HepG2 (cell line): Measurements from ENCODE around the gene CEP78. TPM values are rescaled to one million over a fixed set of nuclear protein-coding genes. Genes with fewer than 3 reads are reported as not detected.

Experiments
- CBFB ChIP-seq: sonication (generic); formaldehyde crosslinking; IDR thresholded peaks from 2 replicates; pipeline ENCODE4 v1.4.0; 2020; ENCODE audit warnings: missing genetic modification reagents
- GABPB1 ChIP-seq: IDR thresholded peaks from 2 replicates; pipeline ENCODE4 v1.6.1; 2016; ENCODE audit warnings: mild to moderate bottlenecking, missing genetic modification reagents, moderate library complexity, missing compliant biosample characterization
- ISL2 ChIP-seq: sonication (generic); formaldehyde crosslinking; IDR thresholded peaks from 2 replicates; pipeline ENCODE4 v1.5.0; 2020; ENCODE audit warnings: missing genetic modification reagents
- MED13 ChIP-seq: sonication (generic); formaldehyde crosslinking; IDR thresholded peaks from 2 replicates; pipeline ENCODE4 v1.5.0; 2020; ENCODE audit warnings: missing genetic modification reagents
- MED8 ChIP-seq: sonication (generic); formaldehyde crosslinking; IDR thresholded peaks from 2 replicates; pipeline ENCODE4 v1.8.1; 2023; ENCODE audit warnings: mild to moderate bottlenecking, missing genetic modification reagents; ENCODE audit not compliant: insufficient replicate concordance
- NFYB ChIP-seq: sonication (generic); formaldehyde crosslinking; IDR thresholded peaks from 2 replicates; pipeline ENCODE4 v1.4.0; 2020; ENCODE audit warnings: missing genetic modification reagents
- SALL2 ChIP-seq: sonication (generic); formaldehyde crosslinking; IDR thresholded peaks from 2 replicates; pipeline ENCODE4 v1.8.1; 2023; ENCODE audit warnings: mild to moderate bottlenecking, missing genetic modification reagents, inconsistent platforms
- SRSF1 ChIP-seq: fragments of 200-400 bp; formaldehyde crosslinking; optimal IDR thresholded peaks from 2 replicates; pipeline ENCODE3; 2017; ENCODE audit warnings: mild to moderate bottlenecking, low read depth, low read length, moderate library complexity
- SRSF4 ChIP-seq: fragments of 200-400 bp; formaldehyde crosslinking; IDR thresholded peaks from one replicate; pipeline ENCODE4 v1.6.1; 2018; ENCODE audit warnings: mild to moderate bottlenecking, low read depth, low read length, moderate library complexity; ENCODE audit not compliant: poor library complexity, severe bottlenecking
- ZNF234 ChIP-seq: sonication (generic); formaldehyde crosslinking; conservative IDR thresholded peaks from 2 replicates; pipeline ENCODE4 v1.5.1; 2020; ENCODE audit warnings: mild to moderate bottlenecking, missing genetic modification reagents
- ZNF333 ChIP-seq: sonication (generic); formaldehyde crosslinking; IDR thresholded peaks from 2 replicates; pipeline ENCODE4 v1.4.0; 2020; ENCODE audit warnings: mild to moderate bottlenecking, missing genetic modification reagents, borderline replicate concordance
- ZNF501 ChIP-seq: sonication (generic); formaldehyde crosslinking; IDR thresholded peaks from 2 replicates; pipeline ENCODE4 v1.5.1; 2020; ENCODE audit warnings: mild to moderate bottlenecking, moderate library complexity, missing genetic modification reagents
- ZNF572 ChIP-seq: sonication (generic); formaldehyde crosslinking; IDR thresholded peaks from 2 replicates; pipeline ENCODE4 v1.5.1; 2020; ENCODE audit warnings: mild to moderate bottlenecking, missing genetic modification reagents
- ZNF580 ChIP-seq: IDR thresholded peaks from 2 replicates; pipeline ENCODE4 v1.6.1; 2016; ENCODE audit warnings: low read depth, borderline replicate concordance
- ZNF747 ChIP-seq: sonication (generic); formaldehyde crosslinking; IDR thresholded peaks from 2 replicates; pipeline ENCODE4 v1.8.1; 2023; ENCODE audit warnings: missing genetic modification reagents, mild to moderate bottlenecking, borderline replicate concordance
- ZNF788 ChIP-seq: sonication (generic); formaldehyde crosslinking; IDR thresholded peaks from 2 replicates; pipeline ENCODE4 v1.5.0; 2020; ENCODE audit warnings: mild to moderate bottlenecking, missing genetic modification reagents, borderline replicate concordance
- ZSCAN29 ChIP-seq: sonication (generic); formaldehyde crosslinking; conservative IDR thresholded peaks from 2 replicates; pipeline ENCODE4 v1.4.0; 2020; ENCODE audit warnings: mild to moderate bottlenecking, missing genetic modification reagents
- polyA plus RNA-seq, 8 experiments: library from polyadenylated mRNA; depleted of rRNA in 3 of 8; stranded (reverse) in 7 of 8; unstranded in 1 of 8; fragments of >200 nt; fragmentation: Illumina TruSeq in 4 of 8; extraction: Trizol in 4 of 8; gene quantifications; 2 replicates each; pipeline versions ENCODE4 v1.2.1 to v1.2.3, GENCODE V29; 2011 to 2016; ENCODE audit warnings: low read depth in 4 of 8, missing spikeins in 1 of 8, mixed read lengths in 1 of 8; ENCODE audit not compliant: insufficient read depth in 1 of 8
- total RNA-seq, 5 experiments: library from RNA; depleted of rRNA; stranded (reverse); fragments of >200 nt; fragmentation: Illumina TruSeq; extraction: Trizol; gene quantifications; 2 replicates each; pipeline ENCODE4 v1.2.3, GENCODE V29; 2016; ENCODE audit warnings: low read depth in 1 of 5
- TF ChIP-seq, protein P1 (sequence below): sonication (generic); formaldehyde crosslinking; IDR thresholded peaks from 2 replicates; pipeline ENCODE4 v1.5.1; 2020; ENCODE audit warnings: missing genetic modification reagents, mild to moderate bottlenecking, borderline replicate concordance
- TF ChIP-seq, protein P2 (sequence below): sonication (generic); formaldehyde crosslinking; IDR thresholded peaks from 2 replicates; pipeline ENCODE4 v1.8.1; 2023; ENCODE audit warnings: missing genetic modification reagents, inconsistent platforms, borderline replicate concordance
- TF ChIP-seq, protein P3 (sequence below): sonication (generic); formaldehyde crosslinking; IDR thresholded peaks from 2 replicates; pipeline ENCODE4 v1.4.0; 2020; ENCODE audit warnings: missing genetic modification reagents

The CEP78 gene
- total and polyA plus RNA-seq, 2 of the 13 experiments (the other 11 are each of a cell fraction or from before 2014, with no cell fraction given) = 5.1 to 30.8 TPM

DNA sequence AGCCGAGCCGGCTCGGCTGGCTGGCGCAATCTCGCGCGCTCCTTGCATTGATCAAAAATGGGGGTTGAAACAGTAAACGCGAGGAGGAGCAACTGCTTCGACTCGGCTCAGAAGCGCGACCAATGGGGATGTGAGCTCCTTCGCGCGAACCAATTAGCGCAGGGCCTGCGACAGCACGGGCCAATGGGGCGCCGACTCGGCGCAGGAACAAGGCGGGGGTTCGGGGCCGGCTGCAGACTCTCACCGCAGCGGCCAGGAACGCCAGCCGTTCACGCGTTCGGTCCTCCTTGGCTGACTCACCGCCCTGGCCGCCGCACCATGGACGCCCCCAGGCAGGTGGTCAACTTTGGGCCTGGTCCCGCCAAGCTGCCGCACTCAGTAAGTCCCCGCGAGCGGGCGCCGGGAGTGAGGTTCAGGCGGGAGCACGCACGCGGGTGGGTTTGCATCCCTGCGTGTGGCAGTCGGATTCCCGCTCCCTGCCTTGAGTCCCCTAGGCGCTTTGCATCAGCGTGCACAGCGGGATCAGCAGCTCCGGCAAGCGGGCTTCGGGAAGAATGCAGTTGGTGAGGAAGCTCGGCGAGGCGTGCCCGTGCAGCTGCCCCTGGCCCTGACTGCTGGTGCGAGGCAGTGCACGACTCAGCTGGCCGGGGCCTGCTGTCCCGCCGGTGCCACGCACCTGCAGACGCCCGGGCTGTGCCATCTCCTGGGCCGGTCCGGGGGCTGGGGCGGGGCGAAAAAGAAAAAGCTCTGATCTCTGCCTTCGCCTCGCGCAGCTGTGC, 61.2 kb downstream of the CEP78 start, which contains the start of gene PSAT1 (continued):
- TF ChIP-seq SALL2 (CRISPR knock-in tag) = peak; percentile 87; the same call in 1 of the 2 replicates
- no peak for TF ChIP-seq ZNF333
- TF ChIP-seq ZNF501 (CRISPR knock-in tag) = peak; percentile 80; the same call in 1 of the 2 replicates
- peak; percentile 83 for TF ChIP-seq SRSF1
- peak; percentile 54 for TF ChIP-seq CBFB (CRISPR knock-in tag)
- TF ChIP-seq, protein P1, sequence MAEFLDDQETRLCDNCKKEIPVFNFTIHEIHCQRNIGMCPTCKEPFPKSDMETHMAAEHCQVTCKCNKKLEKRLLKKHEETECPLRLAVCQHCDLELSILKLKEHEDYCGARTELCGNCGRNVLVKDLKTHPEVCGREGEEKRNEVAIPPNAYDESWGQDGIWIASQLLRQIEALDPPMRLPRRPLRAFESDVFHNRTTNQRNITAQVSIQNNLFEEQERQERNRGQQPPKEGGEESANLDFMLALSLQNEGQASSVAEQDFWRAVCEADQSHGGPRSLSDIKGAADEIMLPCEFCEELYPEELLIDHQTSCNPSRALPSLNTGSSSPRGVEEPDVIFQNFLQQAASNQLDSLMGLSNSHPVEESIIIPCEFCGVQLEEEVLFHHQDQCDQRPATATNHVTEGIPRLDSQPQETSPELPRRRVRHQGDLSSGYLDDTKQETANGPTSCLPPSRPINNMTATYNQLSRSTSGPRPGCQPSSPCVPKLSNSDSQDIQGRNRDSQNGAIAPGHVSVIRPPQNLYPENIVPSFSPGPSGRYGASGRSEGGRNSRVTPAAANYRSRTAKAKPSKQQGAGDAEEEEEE = no peak
- TF ChIP-seq ZNF788 (CRISPR knock-in tag) = peak; percentile 60; the same call in 1 of the 2 replicates
- TF ChIP-seq, protein P2, sequence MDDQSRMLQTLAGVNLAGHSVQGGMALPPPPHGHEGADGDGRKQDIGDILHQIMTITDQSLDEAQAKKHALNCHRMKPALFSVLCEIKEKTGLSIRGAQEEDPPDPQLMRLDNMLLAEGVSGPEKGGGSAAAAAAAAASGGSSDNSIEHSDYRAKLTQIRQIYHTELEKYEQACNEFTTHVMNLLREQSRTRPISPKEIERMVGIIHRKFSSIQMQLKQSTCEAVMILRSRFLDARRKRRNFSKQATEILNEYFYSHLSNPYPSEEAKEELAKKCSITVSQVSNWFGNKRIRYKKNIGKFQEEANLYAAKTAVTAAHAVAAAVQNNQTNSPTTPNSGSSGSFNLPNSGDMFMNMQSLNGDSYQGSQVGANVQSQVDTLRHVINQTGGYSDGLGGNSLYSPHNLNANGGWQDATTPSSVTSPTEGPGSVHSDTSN (CRISPR knock-in tag) = 0 out of 2 replicates have a peak, but pooled peaks have one; percentile 67
- TF ChIP-seq ISL2 (CRISPR knock-in tag) = peak; percentile 48; the same call in 1 of the 2 replicates
- TF ChIP-seq GABPB1 (CRISPR knock-in tag) = peak; percentile 82
- 0 out of 2 replicates have a peak, but pooled peaks have one; percentile 29 for TF ChIP-seq ZNF234 (CRISPR knock-in tag)
- peak; percentile 88; the same call in 1 of the 2 replicates for TF ChIP-seq ZNF572
- TF ChIP-seq NFYB (CRISPR knock-in tag) = peak; percentile 95
- peak; percentile 71 for TF ChIP-seq MED13 (CRISPR knock-in tag)
- TF ChIP-seq ZNF747 (CRISPR knock-in tag) = no peak
- TF ChIP-seq, protein P3, sequence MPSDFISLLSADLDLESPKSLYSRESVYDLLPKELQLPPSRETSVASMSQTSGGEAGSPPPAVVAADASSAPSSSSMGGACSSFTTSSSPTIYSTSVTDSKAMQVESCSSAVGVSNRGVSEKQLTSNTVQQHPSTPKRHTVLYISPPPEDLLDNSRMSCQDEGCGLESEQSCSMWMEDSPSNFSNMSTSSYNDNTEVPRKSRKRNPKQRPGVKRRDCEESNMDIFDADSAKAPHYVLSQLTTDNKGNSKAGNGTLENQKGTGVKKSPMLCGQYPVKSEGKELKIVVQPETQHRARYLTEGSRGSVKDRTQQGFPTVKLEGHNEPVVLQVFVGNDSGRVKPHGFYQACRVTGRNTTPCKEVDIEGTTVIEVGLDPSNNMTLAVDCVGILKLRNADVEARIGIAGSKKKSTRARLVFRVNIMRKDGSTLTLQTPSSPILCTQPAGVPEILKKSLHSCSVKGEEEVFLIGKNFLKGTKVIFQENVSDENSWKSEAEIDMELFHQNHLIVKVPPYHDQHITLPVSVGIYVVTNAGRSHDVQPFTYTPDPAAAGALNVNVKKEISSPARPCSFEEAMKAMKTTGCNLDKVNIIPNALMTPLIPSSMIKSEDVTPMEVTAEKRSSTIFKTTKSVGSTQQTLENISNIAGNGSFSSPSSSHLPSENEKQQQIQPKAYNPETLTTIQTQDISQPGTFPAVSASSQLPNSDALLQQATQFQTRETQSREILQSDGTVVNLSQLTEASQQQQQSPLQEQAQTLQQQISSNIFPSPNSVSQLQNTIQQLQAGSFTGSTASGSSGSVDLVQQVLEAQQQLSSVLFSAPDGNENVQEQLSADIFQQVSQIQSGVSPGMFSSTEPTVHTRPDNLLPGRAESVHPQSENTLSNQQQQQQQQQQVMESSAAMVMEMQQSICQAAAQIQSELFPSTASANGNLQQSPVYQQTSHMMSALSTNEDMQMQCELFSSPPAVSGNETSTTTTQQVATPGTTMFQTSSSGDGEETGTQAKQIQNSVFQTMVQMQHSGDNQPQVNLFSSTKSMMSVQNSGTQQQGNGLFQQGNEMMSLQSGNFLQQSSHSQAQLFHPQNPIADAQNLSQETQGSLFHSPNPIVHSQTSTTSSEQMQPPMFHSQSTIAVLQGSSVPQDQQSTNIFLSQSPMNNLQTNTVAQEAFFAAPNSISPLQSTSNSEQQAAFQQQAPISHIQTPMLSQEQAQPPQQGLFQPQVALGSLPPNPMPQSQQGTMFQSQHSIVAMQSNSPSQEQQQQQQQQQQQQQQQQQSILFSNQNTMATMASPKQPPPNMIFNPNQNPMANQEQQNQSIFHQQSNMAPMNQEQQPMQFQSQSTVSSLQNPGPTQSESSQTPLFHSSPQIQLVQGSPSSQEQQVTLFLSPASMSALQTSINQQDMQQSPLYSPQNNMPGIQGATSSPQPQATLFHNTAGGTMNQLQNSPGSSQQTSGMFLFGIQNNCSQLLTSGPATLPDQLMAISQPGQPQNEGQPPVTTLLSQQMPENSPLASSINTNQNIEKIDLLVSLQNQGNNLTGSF (CRISPR knock-in tag) = peak; percentile 53; the same call in 1 of the 2 replicates
- peak; percentile 55 for TF ChIP-seq SRSF4
- no peak for TF ChIP-seq MED8 (CRISPR knock-in tag)
- TF ChIP-seq ZNF580 (CRISPR knock-in tag) = peak; percentile 70; the same call in 1 of the 2 replicates
- TF ChIP-seq ZSCAN29 = no peak
